Measurements from ENCODE around the gene ATF5. TPM values are rescaled to one million over a fixed set of nuclear protein-coding genes. Genes with fewer than 3 reads are reported as not detected.
"Not testable (repeated sequence)": the region's sequence is repeated elsewhere in the genome, so short reads cannot be mapped to it uniquely, and the experiment has no call there.

ATF5 gene
- polyA plus RNA-seq, 2 donors, result 15.5 to 24.3 TPM

GRCh38 chr19:49952906-49953305, 23.9 kb downstream of the ATF5 start:
- no peaks in the 10 kb centered on the region for H3K36me3 ChIP-seq (ENCODE audit: control insufficient read depth in 2 of 2, insufficient read depth in 2 of 2, low read length in 1 of 2)
- 71 to 78% methylated on average over 13 of the region's 13 CpGs for WGBS, 2 donors
- no peaks in the 10 kb centered on the region for H3K9me3 ChIP-seq (ENCODE audit: control insufficient read depth in 2 of 2, insufficient read depth in 1 of 2, low read depth in 1 of 2, low read length in 1 of 2)
- peaks cover 0 to 2% of the 10 kb centered on the region in 2 donors for H3K4me1 ChIP-seq (ENCODE audit: control insufficient read depth in 2 of 2, insufficient read depth in 2 of 2, low read length in 1 of 2)
- H3K27ac ChIP-seq (ENCODE audit: low read depth in 2 of 2, low read length in 1 of 2), result no peak overlapping the region
- no peaks in the 10 kb centered on the region for H3K27me3 ChIP-seq (ENCODE audit: control insufficient read depth in 1 of 2, insufficient read depth in 2 of 2, low read length in 2 of 2)
- H3K4me3 ChIP-seq (ENCODE audit: low read depth in 1 of 2, low read length in 2 of 2), result no peak overlapping the region

- peaks cover 0 to 2% of the 10 kb centered on the region in 2 donors for H3K4me1 ChIP-seq (ENCODE audit: control insufficient read depth in 2 of 2, insufficient read depth in 2 of 2, low read length in 1 of 2)
- no peak overlapping the region for H3K4me3 ChIP-seq (ENCODE audit: low read depth in 1 of 2, low read length in 2 of 2)
- no peaks in the 10 kb centered on the region for H3K36me3 ChIP-seq (ENCODE audit: control insufficient read depth in 2 of 2, insufficient read depth in 2 of 2, low read length in 1 of 2)
- H3K9me3 ChIP-seq (ENCODE audit: control insufficient read depth in 2 of 2, insufficient read depth in 1 of 2, low read depth in 1 of 2, low read length in 1 of 2), result no peaks in the 10 kb centered on the region
- H3K27ac ChIP-seq (ENCODE audit: low read depth in 2 of 2, low read length in 1 of 2), result no peak overlapping the region
- no peaks in the 10 kb centered on the region for H3K27me3 ChIP-seq (ENCODE audit: control insufficient read depth in 1 of 2, insufficient read depth in 2 of 2, low read length in 2 of 2)
- 68 to 72% methylated on average over 7 of the region's 7 CpGs for WGBS, 2 donors
Measured at GRCh38 chr19:49953416-49953815, 24.4 kb downstream of the ATF5 start.

GRCh38 chr19:49954092-49954829, 25.3 kb downstream of the ATF5 start:
- peaks cover 0 to 2% of the 10 kb centered on the region in 2 donors for H3K4me1 ChIP-seq (ENCODE audit: control insufficient read depth in 2 of 2, insufficient read depth in 2 of 2, low read length in 1 of 2)
- no peaks in the 10 kb centered on the region for H3K9me3 ChIP-seq (ENCODE audit: control insufficient read depth in 2 of 2, insufficient read depth in 1 of 2, low read depth in 1 of 2, low read length in 1 of 2)
- H3K4me3 ChIP-seq (ENCODE audit: low read depth in 1 of 2, low read length in 2 of 2), result no peak overlapping the region
- no peaks in the 10 kb centered on the region for H3K27me3 ChIP-seq (ENCODE audit: control insufficient read depth in 1 of 2, insufficient read depth in 2 of 2, low read length in 2 of 2)
- peak overlapping the region; percentile 46 to 67 for H3K27ac ChIP-seq (ENCODE audit: low read depth in 2 of 2, low read length in 1 of 2)
- WGBS, 2 donors, result 16% methylated on average over 12 of the region's 12 CpGs
- no peaks in the 10 kb centered on the region for H3K36me3 ChIP-seq (ENCODE audit: control insufficient read depth in 2 of 2, insufficient read depth in 2 of 2, low read length in 1 of 2)

- Histone ChIP-seq H3K4me1 (ENCODE audit: control insufficient read depth in 2 of 2, insufficient read depth in 2 of 2, low read length in 1 of 2) (peaks cover 0 to 2% of the 10 kb centered on the region in 2 donors), H3K9me3 (ENCODE audit: control insufficient read depth in 2 of 2, insufficient read depth in 1 of 2, low read depth in 1 of 2, low read length in 1 of 2) (no peaks in the 10 kb centered on the region), H3K27me3 (ENCODE audit: control insufficient read depth in 1 of 2, insufficient read depth in 2 of 2, low read length in 2 of 2) (no peaks in the 10 kb centered on the region), H3K27ac (ENCODE audit: low read depth in 2 of 2, low read length in 1 of 2) (no peak overlapping the region), H3K36me3 (ENCODE audit: control insufficient read depth in 2 of 2, insufficient read depth in 2 of 2, low read length in 1 of 2) (no peaks in the 10 kb centered on the region), H3K4me3 (ENCODE audit: low read depth in 1 of 2, low read length in 2 of 2) (no peak overlapping the region)
- 55 to 63% methylated on average over 11 of the region's 11 CpGs for whole genome bisulfite sequencing, 2 donors
Measured at GRCh38 chr19:49954933-49955332, 25.9 kb downstream of the ATF5 start.

GRCh38 chr19:49956115-49956495, 27.1 kb downstream of the ATF5 start:
- H3K36me3 ChIP-seq (ENCODE audit: control insufficient read depth in 2 of 2, insufficient read depth in 2 of 2, low read length in 1 of 2), result no peaks in the 10 kb centered on the region
- H3K27me3 ChIP-seq (ENCODE audit: control insufficient read depth in 1 of 2, insufficient read depth in 2 of 2, low read length in 2 of 2), result no peaks in the 10 kb centered on the region
- 65 to 74% methylated on average over 9 of the region's 9 CpGs for WGBS, 2 donors
- no peak overlapping the region for H3K27ac ChIP-seq (ENCODE audit: low read depth in 2 of 2, low read length in 1 of 2)
- H3K4me1 ChIP-seq (ENCODE audit: control insufficient read depth in 2 of 2, insufficient read depth in 2 of 2, low read length in 1 of 2), result peaks cover 0 to 2% of the 10 kb centered on the region in 2 donors
- H3K4me3 ChIP-seq (ENCODE audit: low read depth in 1 of 2, low read length in 2 of 2), result no peak overlapping the region
- H3K9me3 ChIP-seq (ENCODE audit: control insufficient read depth in 2 of 2, insufficient read depth in 1 of 2, low read depth in 1 of 2, low read length in 1 of 2), result no peaks in the 10 kb centered on the region

GRCh38 chr19:49957262-49957915, 28.4 kb downstream of the ATF5 start:
- Histone ChIP-seq H3K27ac (ENCODE audit: low read depth in 2 of 2, low read length in 1 of 2) (no peak overlapping the region), H3K4me1 (ENCODE audit: control insufficient read depth in 2 of 2, insufficient read depth in 2 of 2, low read length in 1 of 2) (peaks cover 0 to 2% of the 10 kb centered on the region in 2 donors), H3K9me3 (ENCODE audit: control insufficient read depth in 2 of 2, insufficient read depth in 1 of 2, low read depth in 1 of 2, low read length in 1 of 2) (no peaks in the 10 kb centered on the region), H3K36me3 (ENCODE audit: control insufficient read depth in 2 of 2, insufficient read depth in 2 of 2, low read length in 1 of 2) (no peaks in the 10 kb centered on the region), H3K27me3 (ENCODE audit: control insufficient read depth in 1 of 2, insufficient read depth in 2 of 2, low read length in 2 of 2) (no peaks in the 10 kb centered on the region), H3K4me3 (ENCODE audit: low read depth in 1 of 2, low read length in 2 of 2) (no peak overlapping the region)
- WGBS, 2 donors, result 38 to 48% methylated on average over 10 of the region's 10 CpGs

- not testable (repeated sequence) for H3K27ac ChIP-seq (ENCODE audit: low read depth in 2 of 2, low read length in 1 of 2); H3K27me3 ChIP-seq (ENCODE audit: control insufficient read depth in 1 of 2, insufficient read depth in 2 of 2, low read length in 2 of 2); H3K9me3 ChIP-seq (ENCODE audit: control insufficient read depth in 2 of 2, insufficient read depth in 1 of 2, low read depth in 1 of 2, low read length in 1 of 2); H3K4me1 ChIP-seq (ENCODE audit: control insufficient read depth in 2 of 2, insufficient read depth in 2 of 2, low read length in 1 of 2); H3K4me3 ChIP-seq (ENCODE audit: low read depth in 1 of 2, low read length in 2 of 2); H3K36me3 ChIP-seq (ENCODE audit: control insufficient read depth in 2 of 2, insufficient read depth in 2 of 2, low read length in 1 of 2)
- 34 to 50% methylated on average over 9 of the region's 9 CpGs for WGBS, 2 donors
Measured at GRCh38 chr19:49958144-49958543, 29.1 kb downstream of the ATF5 start.

- H3K9me3 ChIP-seq (ENCODE audit: control insufficient read depth in 2 of 2, insufficient read depth in 1 of 2, low read depth in 1 of 2, low read length in 1 of 2); H3K36me3 ChIP-seq (ENCODE audit: control insufficient read depth in 2 of 2, insufficient read depth in 2 of 2, low read length in 1 of 2); H3K4me3 ChIP-seq (ENCODE audit: low read depth in 1 of 2, low read length in 2 of 2); H3K4me1 ChIP-seq (ENCODE audit: control insufficient read depth in 2 of 2, insufficient read depth in 2 of 2, low read length in 1 of 2); H3K27ac ChIP-seq (ENCODE audit: low read depth in 2 of 2, low read length in 1 of 2); H3K27me3 ChIP-seq (ENCODE audit: control insufficient read depth in 1 of 2, insufficient read depth in 2 of 2, low read length in 2 of 2): not testable (repeated sequence)
- WGBS, 2 donors, result 61 to 64% methylated on average over 12 to 13 of the region's 13 CpGs
Measured at GRCh38 chr19:49958596-49958995, 29.6 kb downstream of the ATF5 start.

- H3K27ac ChIP-seq (ENCODE audit: low read depth in 2 of 2, low read length in 1 of 2); H3K4me1 ChIP-seq (ENCODE audit: control insufficient read depth in 2 of 2, insufficient read depth in 2 of 2, low read length in 1 of 2); H3K36me3 ChIP-seq (ENCODE audit: control insufficient read depth in 2 of 2, insufficient read depth in 2 of 2, low read length in 1 of 2); H3K4me3 ChIP-seq (ENCODE audit: low read depth in 1 of 2, low read length in 2 of 2); H3K27me3 ChIP-seq (ENCODE audit: control insufficient read depth in 1 of 2, insufficient read depth in 2 of 2, low read length in 2 of 2); H3K9me3 ChIP-seq (ENCODE audit: control insufficient read depth in 2 of 2, insufficient read depth in 1 of 2, low read depth in 1 of 2, low read length in 1 of 2): not testable (repeated sequence)
- 15% methylated on average over 2 of the region's 12 CpGs; no CpG with 5 or more reads in 1 of the 2 donors for WGBS, 2 donors
Measured at GRCh38 chr19:49959892-49960291, 30.9 kb downstream of the ATF5 start.

GRCh38 chr19:49960980-49961379, 32.0 kb downstream of the ATF5 start, which contains the start of gene SIGLEC11:
TSS of gene SIGLEC11 (minus strand) at chr19:49961172. CDS start at chr19:49961081, 91 bp downstream.
- not testable (repeated sequence) for H3K4me3 ChIP-seq (ENCODE audit: low read depth in 1 of 2, low read length in 2 of 2); H3K27ac ChIP-seq (ENCODE audit: low read depth in 2 of 2, low read length in 1 of 2); H3K27me3 ChIP-seq (ENCODE audit: control insufficient read depth in 1 of 2, insufficient read depth in 2 of 2, low read length in 2 of 2); H3K9me3 ChIP-seq (ENCODE audit: control insufficient read depth in 2 of 2, insufficient read depth in 1 of 2, low read depth in 1 of 2, low read length in 1 of 2); H3K36me3 ChIP-seq (ENCODE audit: control insufficient read depth in 2 of 2, insufficient read depth in 2 of 2, low read length in 1 of 2); H3K4me1 ChIP-seq (ENCODE audit: control insufficient read depth in 2 of 2, insufficient read depth in 2 of 2, low read length in 1 of 2)
- WGBS, 2 donors, result 71 to 73% methylated on average over 5 of the region's 10 CpGs
